22Rv1 (cell line): ENCODE data around the gene UCP2.

Source experiments
- H3K27ac ChIP-seq: fragments of 450-650 bp; 2 replicates; pipeline ENCODE4 v1.5.1; 2017
- CTCF ChIP-seq: fragments of 450-650 bp; IDR thresholded peaks from 2 replicates; pipeline ENCODE4 v1.5.1; 2017; ENCODE audit warnings: mild to moderate bottlenecking
- ZFX ChIP-seq: fragments of 450-650 bp; IDR thresholded peaks from 2 replicates; pipeline ENCODE4 v1.6.1; 2017; ENCODE audit warnings: antibody characterized with exemption, borderline replicate concordance

The UCP2 gene

GRCh38 chr11:73978576-73979086, 4.0 kb downstream of the UCP2 start:
- TF ChIP-seq CTCF (no peak), ZFX (no peak)
- no peak overlapping the region for H3K27ac ChIP-seq

GRCh38 chr11:73977856-73978519, 4.7 kb downstream of the UCP2 start:
- H3K27ac ChIP-seq = no peak overlapping the region
- TF ChIP-seq CTCF = no peak
- TF ChIP-seq ZFX = no peak

- no peak overlapping the region for H3K27ac ChIP-seq
- TF ChIP-seq ZFX (no peak), CTCF (no peak)
These were observed 6.0 kb downstream of the UCP2 start for GRCh38 chr11:73976451-73977151.

- H3K27ac ChIP-seq = no peak overlapping the region
- TF ChIP-seq ZFX = no peak
- TF ChIP-seq CTCF = no peak
These were observed 7.2 kb downstream of the UCP2 start for GRCh38 chr11:73975479-73975757.

GRCh38 chr11:73974604-73975478, 7.8 kb downstream of the UCP2 start:
- TF ChIP-seq ZFX (no peak), CTCF (no peak)
- H3K27ac ChIP-seq = no peak overlapping the region

GRCh38 chr11:73972620-73973449, 9.8 kb downstream of the UCP2 start:
- H3K27ac ChIP-seq = no peak overlapping the region
- TF ChIP-seq CTCF (no peak), ZFX (no peak)
